ENCODE measurements around the gene SIL1.

- no peak for TF ChIP-seq RAD21 (CRISPR knock-in tag; IDR thresholded peaks at IDR 0.05)
- TF ChIP-seq RNF2 (conservative IDR thresholded peaks at IDR 0.05; ENCODE audit: low read depth), result no peak
- no peak for TF ChIP-seq CTCF (CRISPR knock-in tag; IDR thresholded peaks at IDR 0.05)
- no peak for TF ChIP-seq PREB (CRISPR knock-in tag; IDR thresholded peaks at IDR 0.05)
- TF ChIP-seq EZH2 (conservative IDR thresholded peaks at IDR 0.05; ENCODE audit: low read depth, low read length), result no peak
- TF ChIP-seq NFRKB (IDR thresholded peaks at IDR 0.05), result no peak
- TF ChIP-seq ZBTB21 (CRISPR knock-in tag; IDR thresholded peaks at IDR 0.05), result no peak
- no peak for TF ChIP-seq NFYB (CRISPR knock-in tag; IDR thresholded peaks at IDR 0.05)
- no peak for TF ChIP-seq ZNF337 (CRISPR knock-in tag; IDR thresholded peaks at IDR 0.05; ENCODE audit: borderline replicate concordance, low read depth)
- no peak for TF ChIP-seq TEAD2 (CRISPR knock-in tag; IDR thresholded peaks at IDR 0.05)
- TF ChIP-seq RXRA (CRISPR knock-in tag; IDR thresholded peaks at IDR 0.05), result no peak
Measured at GRCh38 chr5:139241139-139241538, 43.0 kb upstream of the SIL1 start.
